T-helper 2 cell treated with Interferon-gamma antibody and Interleukin-4, amounts not matched to agents 100 ng/mL and 5 ng/mL, for 36 hours (primary cell): Measurements from ENCODE around the gene DPCD. TPM values are rescaled to one million over a fixed set of nuclear protein-coding genes. Genes with fewer than 3 reads are reported as not detected.

Experiments
- intact Hi-C: fragments of 100-400 bp; cut with micrococcal nuclease; formaldehyde crosslinking; loops from one replicate; pipeline ENCODE4 v1.15.1; 2023
- total RNA-seq: library from RNA; stranded (reverse); gene quantifications from 2 replicates; pipeline ENCODE4 v1.2.3, GENCODE V29; 2022

Gene DPCD
- total RNA-seq = 2.0 and 2.8 TPM in 2 replicates

- intact Hi-C loops = no loop called here
Measured at GRCh38 chr10:101587725-101588653, at the start of gene DPCD, which contains the start of gene POLL. TSS of gene DPCD (plus strand) at chr10:101588321. CDS start at chr10:101588337, 16 bp downstream. TSS of gene POLL (minus strand) at chr10:101588257. CDS start at chr10:101587360, 897 bp downstream.

- intact Hi-C loops = no loop called here
Measured at GRCh38 chr10:101538446-101538845, 49.7 kb upstream of the DPCD start.

- intact Hi-C loops = no loop called here
Measured at GRCh38 chr10:101545898-101546297, 42.2 kb upstream of the DPCD start.

GRCh38 chr10:101550965-101551364, 37.2 kb upstream of the DPCD start:
- intact Hi-C loops = no loop called here

- intact Hi-C loops = no loop called here
Measured at GRCh38 chr10:101552442-101552841, 35.7 kb upstream of the DPCD start.

GRCh38 chr10:101557541-101557940, 30.6 kb upstream of the DPCD start:
- intact Hi-C loops = no loop called here

- intact Hi-C loops = no loop called here
Measured at GRCh38 chr10:101558204-101558603, 29.9 kb upstream of the DPCD start.

- intact Hi-C loops = no loop called here
Measured at GRCh38 chr10:101558671-101559595, 29.2 kb upstream of the DPCD start.

GRCh38 chr10:101559596-101560297, 28.4 kb upstream of the DPCD start:
- intact Hi-C loops = no loop called here

GRCh38 chr10:101560298-101561067, 27.6 kb upstream of the DPCD start:
- intact Hi-C loops = no loop called here

GRCh38 chr10:101561068-101561915, 26.8 kb upstream of the DPCD start:
- intact Hi-C loops = no loop called here

- intact Hi-C loops = no loop called here
Measured at GRCh38 chr10:101562231-101562630, 25.9 kb upstream of the DPCD start.

- intact Hi-C loops = no loop called here
Measured at GRCh38 chr10:101563007-101563406, 25.1 kb upstream of the DPCD start.

- intact Hi-C loops = no loop called here
Measured at GRCh38 chr10:101563497-101564040, 24.6 kb upstream of the DPCD start.

GRCh38 chr10:101564490-101564991, 23.6 kb upstream of the DPCD start:
- intact Hi-C loops = no loop called here

- intact Hi-C loops = no loop called here
Measured at GRCh38 chr10:101565370-101565900, 22.7 kb upstream of the DPCD start.

GRCh38 chr10:101565936-101566332, 22.2 kb upstream of the DPCD start:
- intact Hi-C loops = no loop called here

GRCh38 chr10:101566333-101567164, 21.6 kb upstream of the DPCD start:
- intact Hi-C loops = no loop called here
